NCI-H2107 (cell line): ENCODE results near the gene MYCN.
"Not testable (repeated sequence)": the region's sequence is repeated elsewhere in the genome, so short reads cannot be mapped to it uniquely, and the experiment has no call there.

Source experiments
- DNase-seq: peaks from one replicate; lab custom pipeline; 2025; lab: John Stamatoyannopoulos, UW

The MYCN gene

DNA sequence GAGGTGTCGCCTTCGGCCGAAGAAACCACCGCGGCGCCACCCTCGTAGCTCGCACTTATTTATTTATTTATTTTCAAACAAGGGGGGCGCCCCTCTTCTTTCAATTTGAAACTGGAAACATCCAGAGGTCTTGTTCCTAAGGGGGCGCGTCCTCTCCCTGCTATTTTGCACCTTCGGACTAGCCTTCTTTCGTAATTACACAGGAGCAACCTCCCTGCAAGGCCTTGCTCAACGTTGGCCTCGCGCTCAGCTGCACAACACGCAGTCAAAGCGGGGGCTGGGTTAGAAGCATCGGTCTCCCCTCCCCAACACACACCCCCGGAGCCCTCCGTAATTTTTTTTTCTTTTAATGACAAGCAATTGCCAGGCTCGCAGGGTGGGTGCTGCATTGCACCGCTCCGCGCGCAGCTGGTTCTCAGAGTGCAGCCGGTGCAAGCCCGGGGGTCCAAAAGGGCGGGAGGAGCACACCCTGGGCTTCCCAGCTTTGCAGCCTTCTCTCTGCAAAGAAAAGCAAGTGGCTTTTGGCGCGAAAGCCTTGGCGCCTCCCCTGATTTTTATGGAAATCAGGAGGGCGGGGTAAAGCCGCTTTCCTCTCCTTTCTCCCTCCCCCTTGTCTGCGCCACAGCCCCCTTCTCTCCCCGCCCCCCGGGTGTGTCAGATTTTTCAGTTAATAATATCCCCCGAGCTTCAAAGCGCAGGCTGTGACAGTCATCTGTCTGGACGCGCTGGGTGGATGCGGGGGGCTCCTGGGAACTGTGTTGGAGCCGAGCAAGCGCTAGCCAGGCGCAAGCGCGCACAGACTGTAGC lies at the start of gene MYCN:
MYCN (plus strand) TSS at position 697 of the 807 bp plus-strand sequence. CDS start 1,515 bp downstream, outside the sequence.
- peak; percentile 55 for DNase-seq

DNA sequence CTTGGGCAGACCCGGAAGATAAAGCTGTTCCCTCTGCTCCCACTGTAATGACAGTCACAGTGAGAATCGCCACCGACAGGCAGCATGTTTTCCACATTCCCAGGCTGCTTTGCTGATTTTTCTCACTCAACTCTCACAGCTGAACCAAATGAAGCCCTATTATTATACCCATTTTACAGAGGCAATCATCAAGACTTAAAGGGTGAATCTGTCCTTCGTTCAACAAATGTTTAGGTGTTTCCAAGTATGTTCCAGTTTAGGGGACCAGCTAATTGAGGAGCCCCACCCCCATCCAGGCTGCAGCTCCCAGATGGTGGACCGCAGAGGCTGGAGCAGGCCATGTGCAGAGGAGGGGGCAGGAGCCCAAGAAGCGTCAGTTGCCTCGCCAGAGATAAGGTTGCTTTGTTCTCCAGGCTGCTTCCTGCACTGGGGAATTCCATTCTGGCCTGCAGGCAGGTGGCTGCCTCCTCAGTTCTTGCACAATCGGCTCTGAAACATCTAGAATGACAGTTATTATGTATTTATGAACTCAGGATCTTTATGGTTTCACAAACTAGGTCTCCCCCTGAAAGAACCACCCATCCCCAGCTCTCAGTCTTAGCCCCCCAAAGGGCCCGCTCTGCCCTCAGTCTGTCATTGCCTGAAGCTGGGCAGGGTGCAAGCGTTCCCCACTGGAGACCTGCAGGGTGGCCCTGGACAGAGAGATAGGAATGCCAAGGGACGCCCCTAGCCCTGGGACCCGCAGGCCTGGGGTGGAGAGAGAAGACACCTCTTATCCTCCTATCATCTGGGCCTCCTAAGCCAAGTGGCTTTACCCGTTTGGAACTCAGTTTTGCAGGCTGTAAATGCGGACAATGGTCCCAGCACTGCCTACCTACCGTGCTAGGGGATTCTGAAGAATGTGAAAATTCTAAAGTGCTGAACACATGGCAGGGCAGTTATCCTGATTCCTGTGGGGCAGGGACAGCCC lies 49.1 kb upstream of the MYCN start:
- no peak for DNase-seq

DNA sequence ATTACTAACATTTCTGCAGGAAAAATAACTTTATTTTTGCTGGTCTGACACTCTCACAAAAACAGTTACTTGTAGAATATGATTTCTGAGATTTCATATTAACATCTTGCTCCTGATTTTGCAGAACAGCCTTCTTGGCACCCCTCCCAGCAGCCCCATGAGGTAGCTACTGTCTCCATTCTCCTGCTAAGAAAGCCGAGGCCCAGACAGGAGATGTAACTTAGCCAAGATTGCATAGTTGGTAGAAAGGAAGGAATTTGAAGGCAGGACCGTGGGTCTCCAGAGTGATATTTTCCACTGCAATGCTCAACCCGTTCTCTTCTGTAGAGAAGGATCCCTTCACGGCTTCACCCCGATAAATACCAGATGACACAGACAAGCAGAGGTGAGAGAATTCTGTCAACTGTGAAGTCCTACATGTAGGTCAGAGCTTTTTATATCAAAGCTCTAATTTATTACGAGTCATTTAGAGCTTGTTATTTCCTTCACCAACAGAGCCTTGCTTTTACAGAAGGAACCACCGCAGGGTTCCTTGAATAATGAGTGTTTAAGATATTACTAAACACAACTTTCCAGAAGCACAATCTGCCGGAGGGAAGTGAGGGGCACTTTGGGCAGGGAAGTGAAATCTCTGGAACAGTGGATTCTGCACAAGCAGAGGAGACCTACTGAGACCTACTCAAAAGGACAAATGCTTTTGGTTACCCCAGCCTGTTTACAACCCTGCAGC lies 48.0 kb upstream of the MYCN start:
- no peak for DNase-seq

DNA sequence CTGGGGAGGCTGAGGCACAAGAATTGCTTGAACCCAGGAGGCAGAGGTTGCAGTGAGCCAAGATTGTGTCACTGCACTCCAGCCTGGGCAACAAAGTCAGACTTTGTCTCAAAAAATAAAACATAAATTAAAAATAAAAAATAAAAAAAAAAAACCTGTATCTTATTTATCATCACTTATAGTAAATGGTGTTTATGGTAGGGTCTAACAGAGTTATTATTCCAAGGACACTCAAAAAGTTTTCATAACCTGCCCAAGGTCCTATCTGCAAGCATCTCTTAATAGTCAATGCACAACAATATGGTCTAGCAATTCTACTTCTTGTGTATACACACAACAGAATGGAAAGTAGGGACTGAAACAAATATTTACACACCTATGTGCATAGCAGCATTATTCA lies 47.3 kb upstream of the MYCN start:
- DNase-seq, result no peak

DNA sequence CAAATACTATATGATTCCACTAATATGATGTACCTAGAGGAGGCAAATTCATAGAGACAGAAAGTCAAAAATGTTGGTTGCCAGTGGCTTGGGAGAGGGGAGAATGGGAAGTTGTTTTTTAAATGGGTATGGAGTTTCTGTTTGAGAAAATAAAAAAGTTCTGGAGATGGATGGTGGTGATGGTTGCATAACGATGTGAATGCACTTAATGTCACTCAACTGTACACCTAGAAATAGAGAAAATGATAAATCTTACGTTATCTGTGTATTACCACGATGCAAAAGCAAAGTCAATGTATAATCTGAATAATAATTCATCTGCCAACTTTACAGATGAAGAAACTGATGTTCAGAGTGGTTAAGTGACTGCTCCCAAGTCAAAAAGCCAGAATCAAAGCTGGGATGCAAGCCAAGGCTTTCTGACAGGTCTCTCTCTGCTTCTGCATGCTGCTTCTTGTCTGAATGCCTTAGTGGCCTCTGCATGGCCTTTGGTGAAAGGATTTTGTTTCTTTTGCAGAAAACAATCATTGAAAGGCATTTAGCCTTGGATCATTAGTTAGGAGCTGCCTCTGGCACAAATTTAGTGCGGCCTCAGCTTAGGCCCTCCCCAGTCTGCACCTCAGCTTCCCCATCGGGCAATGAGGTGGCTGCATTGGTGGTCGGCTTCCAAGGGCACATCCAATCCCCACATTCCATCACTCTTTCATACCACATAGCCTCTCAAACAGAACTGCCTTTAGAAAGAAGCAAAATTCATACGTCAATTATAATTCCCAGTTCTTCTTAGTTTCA lies 46.5 kb upstream of the MYCN start:
- DNase-seq, result no peak

DNA sequence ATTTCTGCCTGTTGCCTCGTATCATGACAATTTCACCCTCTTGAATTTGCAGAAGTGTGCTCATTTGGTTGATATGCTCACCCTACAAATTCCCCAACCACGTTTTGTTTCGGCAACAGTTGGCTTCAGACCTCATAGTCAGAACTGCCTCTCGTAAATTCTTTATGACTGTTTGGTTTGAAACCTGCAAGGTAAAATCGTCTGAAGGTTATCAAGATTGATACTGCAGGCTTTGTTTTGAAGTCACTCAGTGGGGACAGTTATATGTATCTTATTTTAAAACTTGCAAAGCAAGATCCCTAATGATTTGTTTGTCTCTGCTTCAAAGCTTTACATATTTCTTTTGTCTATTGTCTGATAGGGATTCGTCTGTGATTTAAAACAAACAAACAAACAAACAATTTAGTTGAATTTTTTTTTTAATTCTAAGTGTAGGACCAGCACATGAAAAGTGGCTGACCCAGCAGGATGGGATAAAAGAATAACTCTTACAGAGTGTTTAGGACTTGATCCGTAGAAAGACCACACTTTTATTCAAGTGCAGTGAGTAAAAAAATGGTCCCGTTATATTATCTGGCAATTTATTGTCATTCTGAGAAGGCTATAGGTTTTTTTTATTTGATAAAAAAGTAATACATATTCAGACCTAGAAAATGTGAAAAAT lies 45.7 kb upstream of the MYCN start:
- no peak for DNase-seq

DNA sequence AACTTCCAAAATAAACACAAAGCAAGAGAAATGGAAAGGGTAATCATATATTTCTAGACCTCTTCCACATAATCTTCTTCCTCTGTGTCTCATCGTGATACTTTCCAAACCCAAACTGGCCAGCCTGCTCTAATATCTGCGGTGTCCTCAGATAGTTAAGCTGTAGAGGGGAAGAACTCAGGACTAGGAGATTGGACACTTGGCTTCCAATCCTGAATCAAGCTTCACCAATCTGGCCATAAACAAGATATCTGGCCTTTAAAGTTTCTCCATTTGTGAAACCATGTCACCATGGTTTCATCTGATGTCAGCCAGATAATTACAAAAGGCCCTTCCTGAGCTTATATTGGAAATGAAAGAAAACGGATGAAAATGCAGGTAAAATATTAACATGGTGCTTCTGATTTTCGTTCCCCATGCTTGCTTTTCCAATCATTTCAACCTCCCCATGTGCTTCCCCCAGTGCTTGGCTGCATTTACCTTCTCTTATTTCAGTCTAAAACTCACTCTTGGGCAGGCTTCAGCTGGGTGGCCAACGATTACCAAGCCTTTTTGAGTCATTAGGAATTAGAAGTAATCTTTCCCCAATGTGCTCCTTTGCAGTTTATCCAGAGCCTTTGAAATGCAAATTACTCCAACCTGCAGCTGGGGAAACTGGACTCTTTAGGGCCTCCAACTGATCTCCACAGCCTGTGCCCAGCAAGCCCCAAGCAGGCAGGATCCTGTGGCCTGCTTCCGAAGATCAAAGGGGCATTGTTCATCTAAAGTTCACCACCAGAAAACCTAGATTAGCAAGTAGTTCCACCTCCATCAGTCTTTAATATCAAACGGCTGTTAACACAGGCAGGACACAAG lies 44.5 kb upstream of the MYCN start:
- no peak for DNase-seq

DNA sequence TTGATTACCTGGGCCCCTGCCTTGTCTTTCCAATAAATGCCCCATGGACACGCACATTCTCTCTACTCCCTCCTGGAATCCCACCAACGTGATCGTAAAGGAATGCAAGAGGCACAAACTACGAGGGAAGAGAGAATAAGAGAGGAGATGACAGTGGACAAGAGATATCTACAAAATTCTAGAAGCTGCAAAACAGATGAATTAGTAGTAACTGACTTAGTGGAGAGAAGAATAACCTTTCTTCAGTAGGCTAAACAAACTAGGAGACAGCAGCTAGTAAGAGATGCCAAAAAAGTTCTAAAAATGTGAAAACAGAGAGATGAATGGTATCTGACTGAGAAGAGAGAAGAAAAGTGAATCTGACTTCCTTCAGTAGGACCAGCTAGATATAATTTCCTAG lies 43.5 kb upstream of the MYCN start:
- DNase-seq, result no peak

DNA sequence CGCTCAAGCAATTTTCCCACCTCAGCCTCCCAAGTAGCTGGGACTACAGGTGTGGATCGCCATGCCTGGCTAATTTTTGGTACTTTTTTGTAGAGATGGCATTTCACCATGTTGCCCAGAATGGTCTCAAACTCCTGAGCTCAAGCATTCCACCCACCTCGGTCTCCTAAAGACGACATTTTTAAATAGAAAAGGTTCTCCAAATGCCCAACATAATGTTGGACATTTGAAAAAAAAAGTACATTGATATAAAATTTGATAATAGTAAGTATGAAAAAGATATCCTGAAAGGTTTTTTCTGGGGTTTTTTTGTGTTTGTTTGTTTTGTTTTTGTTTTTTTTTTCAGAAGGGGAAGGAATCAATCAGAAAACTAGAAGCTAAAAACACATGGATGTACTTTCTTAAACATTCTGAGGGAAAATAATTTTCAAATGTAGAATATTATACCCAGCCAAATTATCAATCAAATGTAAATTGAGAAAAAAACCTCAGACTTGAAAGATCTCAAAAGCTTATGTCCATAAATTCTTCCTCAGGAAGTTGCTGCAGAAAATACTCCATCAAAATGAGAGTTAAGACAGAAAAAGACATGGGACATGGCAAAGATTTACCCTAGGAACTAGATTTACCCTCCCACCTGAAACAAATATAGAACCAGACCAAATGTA lies 42.8 kb upstream of the MYCN start:
- DNase-seq, result no peak

DNA sequence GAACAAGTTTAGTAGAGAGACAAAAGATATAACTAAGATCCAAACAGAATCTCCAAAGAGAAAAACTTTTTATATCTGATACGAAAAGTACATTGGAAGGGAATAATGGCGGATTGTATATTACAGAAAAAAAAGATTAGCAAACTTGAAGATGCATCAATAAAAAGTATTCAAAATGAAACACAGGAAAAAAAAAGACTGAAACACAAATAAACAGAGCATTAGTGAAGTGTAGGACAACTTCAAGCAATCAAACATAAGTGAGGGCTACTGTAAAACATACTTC lies 41.1 kb upstream of the MYCN start:
- no peak for DNase-seq

DNA sequence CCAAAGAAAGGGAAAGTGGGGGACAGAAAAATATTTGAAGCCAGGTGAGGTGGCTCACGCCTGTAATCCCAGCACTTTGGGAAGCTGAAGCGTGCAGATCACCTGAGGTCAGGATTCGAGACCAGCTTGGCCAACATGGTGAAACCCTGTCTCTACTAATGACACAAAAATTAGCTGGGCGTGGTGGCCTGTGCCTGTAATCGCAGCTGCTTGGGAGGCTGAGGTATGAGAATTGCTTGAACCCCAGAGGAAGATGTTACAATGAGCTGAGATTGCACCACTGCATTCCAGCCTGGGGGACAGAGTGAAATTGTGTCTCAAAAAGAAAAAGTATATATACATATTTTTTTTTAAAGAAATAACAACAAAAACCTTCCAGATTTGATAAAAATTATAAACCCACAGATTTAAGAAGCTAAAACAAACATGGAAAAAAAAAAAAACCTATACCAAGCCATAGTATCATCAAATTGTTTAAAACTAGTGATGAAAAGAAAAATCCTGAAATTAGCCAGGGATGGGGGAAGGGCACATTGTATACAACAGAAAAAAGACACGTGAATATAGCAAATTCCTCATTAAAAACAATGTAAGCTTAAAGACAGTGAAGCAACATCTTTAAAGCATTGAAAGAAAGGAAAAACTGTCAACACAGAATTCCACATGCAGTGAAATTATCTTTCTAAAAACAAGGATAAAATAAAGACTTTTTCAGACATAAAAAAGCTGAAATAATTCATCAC lies 40.4 kb upstream of the MYCN start:
- no peak for DNase-seq

DNA sequence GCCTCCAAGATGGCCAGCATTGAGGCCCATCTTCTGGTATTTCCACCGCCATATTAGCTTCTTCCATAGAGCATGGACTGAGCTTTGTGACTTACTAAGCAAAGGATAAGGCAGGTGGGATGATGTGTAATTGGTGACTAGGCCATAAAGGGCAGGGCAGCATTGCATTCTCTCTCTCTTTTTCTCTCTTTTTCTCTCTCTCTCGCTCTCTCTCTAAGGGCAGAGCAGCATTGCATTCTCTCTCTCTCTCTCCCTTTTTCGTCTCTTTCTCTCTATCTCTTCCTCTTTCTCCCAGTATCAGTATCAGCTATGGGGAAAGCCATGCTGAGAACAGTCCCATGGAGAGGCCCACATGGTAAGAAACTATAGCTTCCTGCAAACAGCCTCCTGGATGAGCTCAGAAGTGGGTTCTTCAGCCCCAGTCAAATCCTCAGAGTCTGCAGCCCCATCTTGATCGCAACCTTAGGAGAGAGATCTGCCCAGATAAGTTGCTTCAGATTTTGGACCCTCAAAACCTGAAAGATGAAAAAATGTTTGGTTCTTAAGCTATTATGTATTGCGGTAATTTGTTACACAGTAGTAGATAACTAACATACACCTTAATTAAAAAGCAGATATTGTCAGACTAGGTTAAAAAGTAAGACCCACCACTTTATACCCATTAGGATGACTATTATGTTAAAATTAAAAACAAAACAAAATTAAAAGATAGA lies 39.1 kb upstream of the MYCN start:
- DNase-seq, result no peak

DNA sequence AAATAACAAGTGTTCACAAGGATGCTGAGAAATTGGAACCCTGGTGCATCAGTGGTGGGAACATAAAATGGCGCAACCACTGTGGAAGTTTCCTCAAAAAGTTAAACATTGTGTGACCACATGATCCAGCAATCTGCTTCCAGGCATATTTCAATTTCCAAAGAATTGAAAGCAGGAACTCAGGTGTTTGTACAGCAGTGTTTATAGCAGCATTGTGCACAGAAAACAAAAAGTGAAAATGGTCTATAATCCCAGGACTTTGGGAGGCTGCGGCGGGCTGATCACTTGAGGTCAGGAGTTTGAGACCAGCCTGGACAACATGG lies 38.6 kb upstream of the MYCN start:
- no peak for DNase-seq

DNA sequence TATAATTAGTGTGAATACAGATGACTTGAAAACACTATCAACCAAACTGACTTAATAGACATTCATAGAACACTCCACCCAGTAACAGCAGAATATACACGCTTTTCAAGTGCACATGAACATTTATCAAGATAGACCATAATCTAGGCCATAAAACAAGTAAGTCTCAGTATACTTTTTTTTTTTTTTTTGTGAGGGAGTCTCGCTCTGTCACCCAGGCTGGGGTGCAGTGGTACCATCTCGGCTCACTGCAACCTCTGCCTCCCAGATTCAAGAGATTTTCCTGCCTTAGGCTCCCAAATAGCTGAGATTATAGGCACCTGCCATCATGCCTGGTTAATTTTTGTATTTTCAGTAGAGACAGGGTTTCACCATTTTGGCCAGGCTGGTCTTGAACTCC lies 36.4 kb upstream of the MYCN start:
- not testable (repeated sequence) for DNase-seq

DNA sequence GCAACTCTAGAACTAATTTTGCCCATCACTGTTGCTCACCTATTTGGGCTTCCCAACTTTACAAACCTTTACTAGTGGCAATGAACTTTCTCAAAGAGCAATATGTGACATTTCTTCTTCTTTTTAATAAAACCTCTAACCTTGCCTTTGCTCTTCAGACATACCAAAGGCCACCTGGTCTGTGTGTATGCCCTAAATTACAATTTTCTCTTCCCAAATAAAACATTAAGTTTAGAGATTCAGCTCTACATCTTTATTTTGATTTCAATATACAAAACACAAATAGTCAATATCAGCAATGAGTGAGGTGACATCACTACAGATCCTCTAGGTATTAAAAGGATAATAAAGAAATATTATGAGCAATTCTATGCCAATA lies 35.1 kb upstream of the MYCN start:
- DNase-seq, result no peak

DNA sequence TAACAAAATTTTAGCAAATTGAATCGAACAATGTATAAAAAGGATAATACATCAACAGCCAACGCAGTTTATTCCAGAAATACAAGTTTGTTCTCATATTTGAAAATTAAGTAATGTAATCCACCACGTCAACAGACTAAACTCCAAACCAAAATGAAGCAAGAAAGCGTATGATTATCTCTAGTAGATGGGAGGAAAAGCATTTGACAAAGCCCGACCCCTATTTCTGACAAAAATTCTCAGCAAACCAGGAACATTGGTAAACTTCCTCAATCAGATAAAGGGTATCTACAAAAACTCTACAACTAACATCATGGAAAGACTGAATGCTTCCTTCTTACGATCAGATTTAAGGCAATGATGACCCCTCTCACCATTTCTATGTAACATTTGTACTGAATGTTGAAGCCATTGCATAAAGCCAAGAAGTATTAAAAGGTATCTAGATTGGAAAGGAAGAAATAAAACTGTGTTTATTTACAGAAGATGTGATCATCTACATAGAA lies 34.3 kb upstream of the MYCN start:
- DNase-seq, result no peak

DNA sequence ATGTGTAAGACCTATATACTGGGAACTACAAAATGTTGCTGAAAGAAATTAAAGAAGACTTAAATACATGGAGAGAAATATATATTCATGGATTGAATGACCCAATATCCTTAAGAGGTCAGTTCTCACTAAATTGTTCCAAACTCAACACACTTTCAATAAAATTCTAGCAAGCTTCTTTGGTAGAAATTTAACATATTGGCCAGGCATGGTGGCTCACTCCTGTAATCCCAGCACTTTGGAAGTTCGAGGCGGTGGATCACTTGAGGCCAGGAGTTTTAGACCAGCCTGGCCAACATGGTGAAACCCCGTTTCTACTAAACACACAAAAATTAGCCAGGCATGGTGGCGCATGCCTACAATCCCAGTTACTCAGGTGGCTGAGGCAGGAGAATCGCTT lies 33.6 kb upstream of the MYCN start:
- no peak for DNase-seq
